OCI-LY3 (cell line): ENCODE data around the gene DNAH10.

Experiments
- EZH2phosphoT487 ChIP-seq: fragments of 200-600 bp; shearing (Covaris generic); IDR thresholded peaks from 2 replicates; pipeline ENCODE4 v1.6.1; 2018; ENCODE audit warnings: antibody characterized with exemption, mixed run types, low read depth
- TF ChIP-seq, protein P1 (sequence below): fragments of 200-600, 300-600 bp; sonication (generic); IDR thresholded peaks from 2 replicates; pipeline ENCODE4 v1.5.1; 2014; ENCODE audit warnings: antibody characterized with exemption, low read length, low read depth

DNA sequence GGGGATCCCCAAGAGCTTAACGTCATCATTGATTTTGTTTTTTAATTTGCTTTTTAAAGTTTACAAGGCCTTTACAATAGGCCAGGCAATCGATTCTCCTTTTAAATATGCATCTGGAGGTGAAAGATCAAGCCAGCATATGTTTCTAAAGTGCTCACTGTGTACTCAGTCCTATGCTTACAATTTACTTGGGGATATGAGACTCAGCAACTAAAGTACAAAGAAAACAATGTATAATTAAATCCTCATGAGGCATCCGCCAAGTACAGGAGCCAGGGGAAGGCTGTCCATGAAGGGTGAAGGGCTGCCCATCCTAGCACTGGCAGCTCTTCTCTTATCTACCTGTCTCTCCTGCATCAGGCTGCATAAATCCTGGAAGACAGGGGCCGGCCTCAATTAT, 198.8 kb downstream of the DNAH10 start:
- TF ChIP-seq, protein P1, sequence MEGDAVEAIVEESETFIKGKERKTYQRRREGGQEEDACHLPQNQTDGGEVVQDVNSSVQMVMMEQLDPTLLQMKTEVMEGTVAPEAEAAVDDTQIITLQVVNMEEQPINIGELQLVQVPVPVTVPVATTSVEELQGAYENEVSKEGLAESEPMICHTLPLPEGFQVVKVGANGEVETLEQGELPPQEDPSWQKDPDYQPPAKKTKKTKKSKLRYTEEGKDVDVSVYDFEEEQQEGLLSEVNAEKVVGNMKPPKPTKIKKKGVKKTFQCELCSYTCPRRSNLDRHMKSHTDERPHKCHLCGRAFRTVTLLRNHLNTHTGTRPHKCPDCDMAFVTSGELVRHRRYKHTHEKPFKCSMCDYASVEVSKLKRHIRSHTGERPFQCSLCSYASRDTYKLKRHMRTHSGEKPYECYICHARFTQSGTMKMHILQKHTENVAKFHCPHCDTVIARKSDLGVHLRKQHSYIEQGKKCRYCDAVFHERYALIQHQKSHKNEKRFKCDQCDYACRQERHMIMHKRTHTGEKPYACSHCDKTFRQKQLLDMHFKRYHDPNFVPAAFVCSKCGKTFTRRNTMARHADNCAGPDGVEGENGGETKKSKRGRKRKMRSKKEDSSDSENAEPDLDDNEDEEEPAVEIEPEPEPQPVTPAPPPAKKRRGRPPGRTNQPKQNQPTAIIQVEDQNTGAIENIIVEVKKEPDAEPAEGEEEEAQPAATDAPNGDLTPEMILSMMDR = no peak
- no peak for TF ChIP-seq EZH2phosphoT487
